ENCODE measurements around the gene NLGN2.

Gene NLGN2

GRCh38 chr17:7382901-7383300, 24.7 kb upstream of the NLGN2 start:
- no peak for DNase-seq (ENCODE audit: low read depth in 2 of 2)
- TF ChIP-seq CTCF (IDR thresholded peaks at IDR 0.05; ENCODE audit: low read depth, low read length): no peak
- no peak overlapping the region for H3K4me3 ChIP-seq (replicated peaks in 1 of 2; ENCODE audit: low read depth in 2 of 2, low read length in 2 of 2)

- TF ChIP-seq CTCF (IDR thresholded peaks at IDR 0.05; ENCODE audit: low read depth, low read length): no peak
- DNase-seq (ENCODE audit: low read depth in 2 of 2): no peak
- no peak overlapping the region for H3K4me3 ChIP-seq (replicated peaks in 1 of 2; ENCODE audit: low read depth in 2 of 2, low read length in 2 of 2)
These were observed 24.3 kb upstream of the NLGN2 start for GRCh38 chr17:7383371-7383741.

GRCh38 chr17:7383742-7384488, 23.7 kb upstream of the NLGN2 start:
- H3K4me3 ChIP-seq (replicated peaks in 1 of 2; ENCODE audit: low read depth in 2 of 2, low read length in 2 of 2): peak overlapping the region; percentile 36 to 41
- TF ChIP-seq CTCF (IDR thresholded peaks at IDR 0.05; ENCODE audit: low read depth, low read length): no peak
- peak in 1 of 2 donors; percentile 34 for DNase-seq (ENCODE audit: low read depth in 2 of 2)

- no peak for TF ChIP-seq CTCF (IDR thresholded peaks at IDR 0.05; ENCODE audit: low read depth, low read length)
- H3K4me3 ChIP-seq (replicated peaks in 1 of 2; ENCODE audit: low read depth in 2 of 2, low read length in 2 of 2): peak overlapping the region; percentile 36 to 41
- DNase-seq (ENCODE audit: low read depth in 2 of 2): no peak
These were observed 23.1 kb upstream of the NLGN2 start for GRCh38 chr17:7384489-7385081.

- TF ChIP-seq CTCF (IDR thresholded peaks at IDR 0.05; ENCODE audit: low read depth, low read length): no peak
- no peak overlapping the region for H3K4me3 ChIP-seq (replicated peaks in 1 of 2; ENCODE audit: low read depth in 2 of 2, low read length in 2 of 2)
These were observed 18.8 kb upstream of the NLGN2 start for GRCh38 chr17:7388856-7389255.

GRCh38 chr17:7389924-7390910, 17.4 kb upstream of the NLGN2 start:
- TF ChIP-seq CTCF (IDR thresholded peaks at IDR 0.05; ENCODE audit: low read depth, low read length): no peak
- no peak overlapping the region for H3K4me3 ChIP-seq (replicated peaks in 1 of 2; ENCODE audit: low read depth in 2 of 2, low read length in 2 of 2)
- no peak for DNase-seq (ENCODE audit: low read depth in 2 of 2)

More at GRCh38 chr17:7388856-7389255, 18.8 kb upstream of the NLGN2 start:
- no peak for DNase-seq (ENCODE audit: low read depth in 2 of 2)
